Ammon's horn (tissue), 1 donor: ENCODE data around the gene NRIP1.
"Not testable (repeated sequence)": the region's sequence is repeated elsewhere in the genome, so short reads cannot be mapped to it uniquely, and the experiment has no call there.

ENCODE experiments used
- DNase-seq: peaks from one replicate; pipeline ENCODE4 v3.0.0-alpha.2; 2016; ENCODE audit warnings: low spot score

NRIP1 gene

DNA sequence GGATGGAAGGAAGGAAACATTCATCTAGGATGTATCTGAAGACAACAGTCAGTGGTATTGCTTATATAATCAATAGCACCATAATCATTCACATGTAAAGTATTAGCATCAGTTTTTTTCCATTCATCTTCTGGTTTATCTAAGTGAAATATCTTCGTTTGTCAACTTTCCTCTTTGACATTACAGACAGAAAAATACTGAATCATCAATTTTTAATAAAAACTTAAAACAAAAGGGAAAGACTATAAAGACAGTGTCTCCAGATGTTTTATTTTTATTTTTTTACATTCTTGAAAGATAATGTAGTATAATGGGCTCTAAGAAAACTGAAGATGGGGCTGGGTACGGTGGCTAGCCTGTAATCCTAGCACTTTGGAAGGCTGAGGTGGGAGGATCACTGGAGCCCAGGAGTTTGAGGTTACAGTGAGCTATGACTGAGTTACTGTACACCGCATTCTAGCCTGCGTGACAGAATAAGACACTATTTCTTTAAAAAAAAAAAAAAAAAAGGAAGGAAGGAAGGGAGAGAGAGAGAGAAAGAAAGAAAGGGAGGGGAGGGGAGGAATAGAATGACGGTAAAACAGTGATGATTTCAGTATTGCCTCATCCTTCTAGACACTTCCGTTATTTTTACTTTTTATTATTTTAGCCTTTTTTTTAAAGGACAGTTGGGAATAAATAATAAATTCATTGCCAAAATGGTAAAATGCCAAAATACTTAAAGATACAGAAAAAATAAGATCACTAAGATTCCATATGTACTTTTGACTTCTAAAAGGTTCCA is 89.5 kb downstream of the NRIP1 start:
- no peak for DNase-seq

DNA sequence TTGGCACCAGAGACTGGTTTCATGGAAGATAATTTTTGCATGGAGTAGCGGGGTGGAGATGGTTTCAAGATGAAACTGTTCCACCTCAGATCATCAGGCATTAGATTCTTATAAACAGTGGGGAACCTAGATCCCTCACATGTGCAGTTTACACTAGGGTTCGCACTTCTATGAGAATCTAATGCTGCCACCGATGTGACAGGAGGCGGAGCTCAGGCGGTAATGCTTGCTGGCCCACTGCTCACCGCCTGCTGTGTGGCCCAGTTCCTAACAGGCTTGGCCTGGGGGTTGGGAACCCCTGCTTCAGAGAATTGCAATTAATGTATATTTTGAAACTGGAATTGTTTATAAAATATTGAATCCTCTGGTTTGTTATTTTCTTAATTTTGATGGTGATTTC is 92.1 kb downstream of the NRIP1 start:
- no peak for DNase-seq

DNA sequence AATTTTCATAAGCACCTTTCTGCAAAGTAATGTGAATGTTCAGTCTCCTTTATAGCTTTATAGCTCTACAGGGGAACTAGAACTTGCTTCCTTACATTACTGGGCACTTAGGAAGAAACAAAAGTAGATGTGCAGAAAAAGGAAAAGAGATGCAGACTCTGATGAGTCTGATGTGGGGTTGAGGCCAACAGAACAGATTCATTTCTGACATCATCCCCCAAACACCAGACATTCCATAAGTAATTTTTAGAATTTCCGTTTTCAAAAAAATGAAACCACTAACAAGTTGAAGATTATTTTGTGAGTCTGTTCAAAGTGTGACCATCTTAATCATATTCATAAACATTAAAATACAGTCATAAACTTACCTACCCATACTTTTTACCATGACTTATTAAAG is 96.0 kb downstream of the NRIP1 start:
- no peak for DNase-seq

DNA sequence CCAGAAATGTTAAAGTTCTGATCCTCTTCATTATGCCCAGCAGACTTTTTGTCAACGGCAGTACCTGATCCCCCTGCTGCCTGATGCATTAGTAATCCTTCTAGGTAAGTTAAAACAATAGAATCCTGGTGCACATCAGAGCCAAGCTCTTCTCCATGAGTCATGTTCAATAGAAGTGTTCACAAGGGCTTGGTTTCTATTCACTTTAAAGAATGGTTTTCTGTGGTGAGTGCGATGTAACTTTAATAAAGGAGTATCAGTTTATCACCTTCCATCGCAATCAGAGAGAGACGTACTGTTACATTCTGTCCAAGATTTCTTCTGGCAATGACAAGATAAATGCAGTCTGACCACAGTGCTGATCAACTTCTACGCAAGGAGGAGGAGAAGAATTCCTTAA is 96.8 kb downstream of the NRIP1 start:
- DNase-seq, result no peak

DNA sequence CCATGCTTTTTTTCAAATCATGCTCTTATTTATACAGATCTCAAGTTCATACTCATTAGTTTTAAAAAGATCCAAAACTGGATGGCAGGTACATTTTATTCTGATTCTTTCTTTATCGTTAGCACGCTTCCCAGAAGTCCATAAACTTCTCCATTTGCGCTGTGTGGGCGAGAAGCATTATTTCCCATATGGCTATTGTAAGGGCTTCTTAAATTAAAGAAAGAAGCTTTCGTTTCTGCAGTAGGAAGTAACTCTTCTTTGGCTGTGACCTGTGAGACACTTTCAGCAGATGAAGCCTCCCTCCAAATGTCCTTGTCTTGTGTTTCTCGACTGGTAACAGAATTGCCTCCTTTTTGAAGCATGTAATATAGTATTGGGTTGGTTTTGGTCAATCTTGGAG is 100.2 kb downstream of the NRIP1 start:
- DNase-seq, result no peak

DNA sequence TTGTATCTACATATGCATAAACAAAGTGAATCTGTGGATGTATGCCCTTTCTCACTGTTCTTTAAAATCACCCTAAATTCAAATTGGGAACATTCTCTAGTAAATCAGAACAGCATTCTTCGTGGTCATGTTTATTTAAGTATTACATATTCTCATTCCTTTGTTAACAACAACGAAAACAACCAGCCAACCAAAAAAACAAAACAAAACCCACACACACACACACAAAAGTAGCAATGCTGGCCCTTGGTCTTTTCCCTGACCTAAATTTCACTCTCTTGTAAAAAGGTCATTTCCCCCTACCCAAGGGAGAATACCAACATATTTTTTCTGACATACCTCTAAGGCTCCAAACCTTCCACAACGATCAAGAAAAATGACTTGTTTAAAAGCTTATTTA is 102.6 kb downstream of the NRIP1 start:
- DNase-seq, result no peak

DNA sequence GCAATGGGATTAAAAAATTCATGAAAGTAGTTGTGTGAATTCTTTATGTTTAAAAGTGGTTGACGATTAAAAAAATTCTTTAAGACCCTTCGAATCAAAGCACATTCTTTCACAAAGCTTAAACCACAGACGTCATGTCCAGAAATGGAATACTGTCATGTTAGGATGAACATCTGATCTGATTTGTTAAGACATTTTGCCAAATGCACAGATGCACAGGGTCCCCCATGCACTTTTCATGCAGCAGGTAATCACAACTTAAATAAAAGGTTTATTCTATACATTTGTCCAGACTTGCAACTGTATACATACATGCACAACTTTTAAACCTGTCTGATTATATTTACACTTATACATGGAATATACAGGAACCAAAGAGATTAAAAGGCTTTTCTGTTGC is 103.3 kb downstream of the NRIP1 start:
- DNase-seq, result no peak

DNA sequence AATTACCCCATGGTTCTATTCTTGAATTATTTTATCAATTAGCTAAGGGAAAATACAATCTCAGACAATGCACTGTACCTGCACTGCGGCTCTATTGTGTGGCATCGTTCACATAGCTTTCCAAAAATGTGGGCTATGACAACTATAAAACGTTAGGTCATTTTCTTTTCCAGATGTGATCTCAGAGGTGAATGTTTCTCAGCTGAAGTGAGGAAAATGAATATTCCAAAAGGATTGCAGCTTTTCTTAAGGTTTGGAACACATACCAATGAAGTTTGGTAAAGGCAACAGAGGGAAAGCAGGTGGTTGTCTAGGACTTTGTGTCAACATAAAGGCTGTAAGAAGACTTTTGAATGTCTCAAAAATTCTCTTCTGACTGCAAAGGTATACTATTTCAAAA is 105.5 kb downstream of the NRIP1 start:
- no peak for DNase-seq

DNA sequence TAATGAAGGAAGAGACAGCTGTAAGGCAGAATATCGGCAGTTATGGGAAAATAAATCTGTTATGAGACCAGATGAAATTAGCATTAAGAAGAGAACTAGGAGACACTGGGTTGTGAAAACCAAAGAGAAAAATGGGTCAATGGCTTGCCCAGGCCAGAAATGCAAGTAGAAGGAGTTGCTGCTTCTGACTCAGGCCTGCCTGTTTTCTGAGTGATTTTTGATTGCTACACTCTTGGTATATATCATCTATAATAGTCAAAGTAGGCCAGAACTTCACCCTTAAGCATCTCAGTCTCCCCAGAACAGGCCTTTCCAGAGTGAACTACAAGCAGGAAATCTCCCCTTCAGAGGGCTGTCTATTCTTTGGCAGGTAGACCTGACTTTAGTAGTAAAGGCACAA is 107.0 kb downstream of the NRIP1 start:
- no peak for DNase-seq

DNA sequence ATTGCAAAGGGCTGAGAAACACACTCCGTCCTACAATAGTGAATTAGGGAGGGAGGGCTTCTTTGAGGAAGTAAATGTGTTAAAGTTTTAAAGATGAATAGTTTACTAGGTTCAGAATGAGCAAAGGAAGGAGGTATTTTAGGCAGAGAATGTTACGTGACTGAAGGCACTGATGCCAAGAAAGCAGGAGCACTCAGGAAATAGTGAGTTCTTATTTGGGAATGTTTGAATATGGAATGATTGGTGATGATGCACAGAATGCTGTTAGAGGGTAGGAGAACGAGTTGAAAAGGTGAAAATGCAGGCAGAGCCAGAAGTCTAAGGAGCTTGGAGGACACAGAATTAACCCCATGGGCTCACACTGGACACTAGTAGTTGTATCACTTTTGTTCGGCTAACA is 108.0 kb downstream of the NRIP1 start:
- no peak for DNase-seq

DNA sequence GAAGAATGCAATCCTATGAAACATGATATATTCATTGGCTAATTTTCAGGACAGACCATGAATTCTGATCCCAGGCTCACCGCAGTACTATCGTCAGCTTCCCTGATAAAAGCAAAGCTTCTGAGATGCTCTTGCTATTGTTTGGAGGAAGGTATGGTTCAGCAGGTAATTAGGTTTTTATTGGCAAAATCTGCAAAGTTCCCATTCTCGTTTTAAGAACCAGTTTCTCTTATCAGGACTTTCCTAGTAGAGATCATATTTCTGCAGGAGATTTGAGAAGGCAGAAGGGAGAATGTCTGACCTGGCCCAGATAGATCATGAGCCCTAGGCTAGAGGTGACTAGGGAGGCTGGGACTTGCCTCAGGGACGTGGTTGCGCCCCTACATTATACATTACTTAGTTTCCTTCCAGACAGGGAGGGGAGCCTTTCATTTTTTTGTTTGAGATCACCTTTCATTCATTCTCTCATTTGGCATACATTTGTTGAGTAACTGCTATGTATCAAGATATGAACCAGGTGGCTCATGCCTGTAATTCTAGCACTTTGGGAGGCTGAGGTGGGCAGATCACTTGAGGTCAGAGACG is 108.8 kb downstream of the NRIP1 start:
- no peak for DNase-seq

DNA sequence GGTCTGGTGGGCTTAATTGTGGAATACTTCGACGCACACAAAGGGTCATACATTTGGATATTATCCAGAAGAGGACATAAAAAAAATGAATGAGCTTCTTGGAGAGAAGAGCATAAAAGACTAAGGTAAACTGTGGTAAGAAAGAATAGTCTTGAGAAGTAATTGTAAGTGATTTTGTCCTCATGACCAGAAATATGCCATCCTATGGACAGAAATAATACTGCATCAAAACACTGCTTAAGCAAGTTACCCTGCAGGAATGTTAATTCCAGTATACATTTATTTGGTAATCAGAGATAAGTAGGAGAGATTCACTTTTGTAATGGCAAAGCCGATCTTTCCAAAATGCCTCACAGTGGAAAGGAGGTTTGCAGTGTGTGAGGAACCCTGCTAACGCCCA is 111.9 kb downstream of the NRIP1 start:
- DNase-seq, result no peak

DNA sequence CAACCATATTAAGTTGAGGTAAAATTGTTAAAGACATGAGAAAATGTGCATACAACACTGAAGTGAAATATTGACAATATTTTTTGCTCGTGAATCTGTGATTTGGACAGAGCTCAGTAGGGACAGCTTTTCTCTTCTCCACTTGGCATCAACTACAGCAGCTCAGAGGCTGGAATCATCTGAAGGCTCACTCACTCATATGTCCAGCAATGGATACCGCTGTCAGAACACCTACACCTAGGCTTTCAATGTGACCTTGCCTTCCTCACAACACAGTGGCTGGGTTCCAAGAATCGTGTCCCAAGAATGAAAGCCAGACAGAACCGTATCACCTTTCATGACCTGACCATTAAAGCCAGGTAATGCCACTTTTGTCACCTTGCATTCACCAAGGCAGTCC is 115.2 kb downstream of the NRIP1 start:
- no peak for DNase-seq

DNA sequence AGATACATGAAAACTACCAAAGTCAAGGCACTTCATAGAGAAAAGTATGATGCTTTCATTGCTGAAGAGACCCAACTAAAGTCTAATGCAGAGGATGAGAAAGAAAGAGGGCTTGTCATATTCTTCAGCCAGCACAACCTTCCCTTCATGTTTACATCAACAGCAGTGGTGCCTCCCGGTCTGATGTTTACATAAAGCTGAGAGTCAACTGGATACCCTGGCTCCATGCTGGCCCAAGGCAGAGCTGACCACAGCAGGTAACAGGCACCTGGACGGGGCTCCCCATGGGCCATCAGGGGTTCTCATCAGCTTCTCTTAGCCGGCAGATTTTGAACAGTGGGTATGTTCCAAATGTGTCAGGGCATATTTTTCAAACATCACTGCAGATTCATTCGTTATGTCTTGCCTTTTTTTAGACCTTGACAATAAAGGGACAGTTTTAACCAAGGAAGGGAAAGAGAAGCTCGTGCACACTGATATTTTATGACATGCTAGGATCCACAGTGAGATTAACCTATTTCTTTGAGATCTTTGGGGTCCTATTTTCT is 117.1 kb downstream of the NRIP1 start:
- DNase-seq, result no peak

DNA sequence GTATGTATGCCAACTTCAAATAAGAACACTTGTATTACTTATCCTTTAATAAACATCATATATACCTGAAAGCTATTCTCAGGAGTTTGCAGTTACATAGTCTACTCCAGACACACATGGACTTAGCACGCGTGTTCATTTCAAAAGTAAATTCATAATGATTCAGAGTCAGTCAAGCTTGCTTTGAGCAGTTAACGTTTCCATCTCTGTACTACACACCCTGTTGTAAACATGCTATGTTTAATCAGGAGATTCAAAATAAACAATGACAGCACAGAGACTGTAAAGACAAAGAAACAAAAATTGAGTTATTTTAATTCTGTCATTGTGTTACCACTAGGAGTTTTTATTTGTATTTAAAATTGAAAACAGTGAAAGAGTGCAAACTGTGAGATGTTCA is 119.6 kb downstream of the NRIP1 start:
- no peak for DNase-seq

DNA sequence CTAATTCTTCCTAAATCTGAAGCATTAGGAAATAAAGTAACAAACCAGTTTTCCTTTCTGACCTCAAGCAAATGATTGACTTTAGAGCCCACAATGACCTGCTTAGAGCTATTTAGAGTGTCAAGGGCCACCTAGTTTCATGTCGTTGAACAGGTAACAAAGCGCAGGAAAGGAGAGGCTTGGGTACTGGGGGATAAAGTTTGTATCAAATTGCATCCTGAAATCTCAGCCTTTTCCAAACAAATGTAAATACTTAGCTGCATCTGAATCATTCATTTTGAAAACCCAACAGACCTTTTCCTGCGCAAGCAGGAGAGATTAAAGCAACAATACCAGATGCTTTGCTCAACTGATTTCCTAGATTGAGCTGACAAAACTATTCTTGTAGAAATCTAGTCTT is 121.2 kb downstream of the NRIP1 start:
- no peak for DNase-seq

DNA sequence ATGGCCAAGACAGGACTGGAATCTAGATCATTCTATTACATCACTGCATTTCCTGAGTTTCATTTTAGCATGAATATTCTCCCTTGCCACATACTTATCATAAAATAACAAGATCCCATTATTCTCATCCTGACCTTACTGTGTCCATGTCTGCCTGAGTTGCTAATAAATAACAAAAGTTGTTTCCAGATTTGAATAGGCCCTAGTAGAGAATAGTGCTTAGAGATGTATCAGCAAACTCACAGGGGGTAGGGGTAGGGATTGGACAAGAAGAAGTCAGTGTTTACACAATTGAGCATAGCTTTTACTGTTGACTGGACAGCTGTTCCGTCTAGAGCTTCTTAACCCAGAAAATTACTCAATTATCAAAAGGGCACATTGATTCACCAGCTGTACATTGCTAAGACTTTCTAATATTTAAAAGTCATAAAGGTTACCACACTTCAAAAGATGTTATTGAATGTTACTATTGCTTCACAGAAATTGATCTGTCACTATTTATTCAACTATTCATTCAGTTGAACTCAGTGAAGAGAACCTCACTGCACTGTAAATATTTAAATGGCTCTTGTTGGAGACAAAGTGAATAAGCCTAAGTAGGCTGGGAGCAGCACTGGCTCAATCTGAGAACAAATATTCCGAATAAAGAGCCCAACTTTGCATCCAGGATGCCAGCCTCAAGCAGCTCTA is 121.9 kb downstream of the NRIP1 start:
- no peak for DNase-seq

DNA sequence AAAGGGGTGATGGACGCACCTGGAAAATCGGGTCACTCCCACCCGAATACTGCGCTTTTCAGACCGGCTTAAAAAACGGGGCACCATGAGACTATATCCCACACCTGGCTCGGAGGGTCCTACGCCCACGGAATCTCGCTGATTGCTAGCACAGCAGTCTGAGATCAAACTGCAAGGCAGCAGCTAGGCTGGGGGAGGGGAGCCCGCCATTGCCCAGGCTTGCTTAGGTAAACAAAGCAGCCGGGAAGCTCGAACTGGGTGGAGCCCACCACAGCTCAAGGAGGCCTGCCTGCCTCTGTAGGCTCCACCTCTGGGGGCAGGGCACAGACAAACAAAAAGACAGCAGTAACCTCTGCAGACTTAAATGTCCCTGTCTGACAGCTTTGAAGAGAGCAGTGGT is 137.5 kb downstream of the NRIP1 start:
- DNase-seq, result not testable (repeated sequence)

DNA sequence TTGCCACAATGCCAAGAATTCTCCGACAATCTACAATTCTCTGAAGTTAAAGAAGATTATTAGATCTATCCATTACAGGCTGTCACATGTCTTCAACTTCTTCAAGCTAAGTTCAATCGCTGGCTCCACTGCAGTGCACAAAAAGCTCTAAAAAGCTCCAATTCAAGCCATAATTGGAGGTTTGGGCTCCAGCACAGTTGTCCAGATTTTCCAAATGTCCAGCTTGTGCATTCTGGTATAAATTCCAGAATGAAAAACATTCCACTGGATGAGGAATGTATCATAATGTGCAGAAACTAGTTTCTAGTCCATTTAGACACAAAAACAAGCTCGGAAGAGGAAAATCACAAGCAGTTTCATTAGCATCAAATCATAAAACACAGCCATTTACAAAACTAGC is 138.6 kb downstream of the NRIP1 start:
- no peak for DNase-seq

DNA sequence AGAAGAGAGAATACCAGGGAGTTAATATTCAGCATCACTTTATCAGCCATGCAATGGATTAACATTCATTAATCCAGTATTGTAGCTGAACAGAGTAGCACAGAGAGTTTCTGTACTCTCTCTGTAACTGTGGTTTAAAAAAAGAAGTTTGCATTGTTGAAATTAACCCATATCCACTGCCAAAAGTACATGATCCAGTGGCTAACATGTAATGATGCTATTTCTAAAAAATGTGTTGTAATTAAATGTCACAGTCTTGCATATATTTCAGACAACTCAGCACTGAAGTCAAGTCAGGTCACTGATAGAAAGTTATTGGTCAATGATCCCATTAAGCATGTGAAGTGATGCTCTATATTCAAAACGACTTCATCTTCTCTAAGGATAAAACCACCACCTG is 141.3 kb downstream of the NRIP1 start:
- no peak for DNase-seq

DNA sequence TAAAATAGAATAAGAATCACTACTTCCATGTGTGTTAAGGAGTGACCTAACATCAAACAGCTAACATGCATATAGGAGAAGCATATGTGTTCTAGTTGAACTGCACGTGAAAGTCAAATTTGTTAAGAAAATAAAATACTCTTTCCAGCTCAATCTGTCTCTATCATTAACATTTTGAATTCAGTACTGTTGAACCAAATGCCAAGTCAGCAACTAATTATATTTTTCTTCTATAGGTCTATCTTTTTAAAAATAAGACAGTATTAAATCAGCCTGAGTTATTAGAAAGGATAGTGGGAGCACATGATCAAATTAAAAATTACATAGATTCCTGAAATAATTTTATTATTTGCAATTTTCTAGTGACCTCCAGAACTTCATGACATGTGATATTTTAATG is 141.8 kb downstream of the NRIP1 start:
- DNase-seq, result no peak

DNA sequence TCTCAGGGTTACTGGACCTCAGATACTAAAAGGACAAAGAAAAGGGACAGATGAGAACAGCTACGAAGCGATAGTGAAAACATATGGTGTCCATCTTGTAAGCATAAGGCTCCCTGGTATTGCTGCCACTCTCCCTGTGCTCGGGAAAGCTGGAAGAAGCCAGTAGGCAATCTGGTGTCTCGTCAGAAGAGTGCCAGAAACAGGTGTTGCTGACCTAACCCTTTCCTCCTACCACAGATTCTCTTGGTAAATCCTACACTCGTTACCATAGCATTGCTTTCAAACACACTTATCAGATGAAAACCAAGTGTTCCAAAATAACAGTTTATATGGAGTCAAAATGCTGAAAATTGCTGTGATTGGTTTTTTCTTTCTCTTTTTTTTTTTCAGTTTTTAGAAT is 146.3 kb downstream of the NRIP1 start:
- peak; percentile 11 for DNase-seq

DNA sequence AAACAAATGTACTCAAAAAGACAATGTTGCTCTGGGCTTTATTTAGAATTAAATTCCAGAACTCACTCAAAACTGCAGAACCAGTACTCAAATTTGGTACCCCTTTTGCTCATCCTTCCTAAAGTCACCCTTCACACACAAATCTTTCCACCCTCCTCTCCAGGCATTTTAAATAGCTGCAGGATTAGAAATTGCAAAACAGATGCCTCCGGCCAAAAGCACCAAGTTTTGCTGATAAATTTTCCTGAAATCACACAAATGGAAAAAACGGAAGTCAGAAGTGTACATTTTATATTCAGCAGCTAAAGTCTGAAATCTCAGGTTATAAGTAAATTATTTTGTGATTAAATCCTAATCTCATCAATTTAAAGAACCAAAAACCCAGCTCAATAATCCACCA is 147.0 kb downstream of the NRIP1 start:
- no peak for DNase-seq
